ENCODE results near the gene HNRNPUL2.

The HNRNPUL2 gene

GRCh38 chr11:62666259-62666926 is 60.9 kb downstream of the HNRNPUL2 start:
- peak; percentile 13 for DNase-seq (ENCODE audit: low spot score)
- TF ChIP-seq CTCF (IDR thresholded peaks at IDR 0.05; ENCODE audit: extremely low read depth, missing control alignments), result no peak

- peak; percentile 41 for DNase-seq (ENCODE audit: low spot score)
- TF ChIP-seq CTCF (IDR thresholded peaks at IDR 0.05; ENCODE audit: extremely low read depth, missing control alignments), result no peak
Observed at GRCh38 chr11:62665599-62666258, 61.5 kb downstream of the HNRNPUL2 start.

GRCh38 chr11:62665075-62665598 is 62.1 kb downstream of the HNRNPUL2 start, which contains the start of the genes C11orf98 and CSKMT:
Gene C11orf98 (minus strand): TSS chr11:62665210. CDS start chr11:62665169, 41 bp downstream.
Gene CSKMT (plus strand): TSS chr11:62665312. CDS start chr11:62665880, 568 bp downstream.
- peak; percentile 94 for DNase-seq (ENCODE audit: low spot score)
- TF ChIP-seq CTCF (IDR thresholded peaks at IDR 0.05; ENCODE audit: extremely low read depth, missing control alignments), result no peak

DNA sequence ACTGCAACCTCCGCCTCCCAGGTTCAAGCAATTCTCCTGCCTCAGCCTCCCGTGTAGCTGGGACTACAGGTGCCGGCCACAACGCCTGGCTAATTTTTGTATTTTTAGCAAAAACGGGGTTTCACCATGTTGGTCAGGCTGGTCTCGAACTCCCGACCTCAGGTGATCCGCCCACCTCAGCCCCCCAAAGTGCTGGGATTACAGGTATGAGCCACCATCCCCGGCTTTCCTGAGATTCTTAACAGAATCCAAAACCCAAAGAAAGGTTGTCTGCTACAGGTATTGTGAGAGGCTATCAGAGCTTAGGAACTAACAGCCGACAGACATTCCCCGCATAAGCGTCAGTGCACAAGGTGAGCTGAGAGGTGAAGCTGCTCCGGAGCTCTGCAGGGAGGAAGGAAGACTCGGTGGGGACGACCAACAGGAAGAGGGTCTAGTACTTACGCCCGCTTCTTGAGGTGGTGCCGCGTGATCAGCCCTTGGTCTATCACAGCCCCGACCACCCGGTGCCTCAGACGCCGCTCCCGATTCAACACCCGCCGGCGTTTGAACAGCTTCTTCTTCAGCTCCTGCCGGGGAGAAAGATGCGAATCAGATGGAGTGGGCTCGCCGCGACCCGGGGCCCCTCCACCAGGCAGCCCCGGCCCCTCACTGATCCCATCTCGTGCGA is 62.7 kb downstream of the HNRNPUL2 start:
- TF ChIP-seq CTCF (IDR thresholded peaks at IDR 0.05; ENCODE audit: extremely low read depth, missing control alignments), result no peak
- peak; percentile 67 for DNase-seq (ENCODE audit: low spot score)

Measured in GM20000 (cell line).